Nephron (organoid): ENCODE results near the gene CEP85L.

Experiments
- H3K27ac Mint-ChIP-seq, 3 experiments: 2 replicates each; pipeline ENCODE4 v1.8.0; 2020; ENCODE audit warnings: mixed read lengths in 3 of 3, mild to moderate bottlenecking in 2 of 3, moderate library complexity in 1 of 3
- H3K27me3 Mint-ChIP-seq: 2 replicates; pipeline ENCODE4 v1.8.0; 2021; ENCODE audit warnings: low read depth, mild to moderate bottlenecking, moderate library complexity, mixed read lengths
- H3K36me3 Mint-ChIP-seq: 2 replicates; pipeline ENCODE4 v1.8.0; 2020; ENCODE audit warnings: low read depth, mixed read lengths
- H3K4me1 Mint-ChIP-seq: 2 replicates; pipeline ENCODE4 v1.8.0; 2020; ENCODE audit warnings: mixed read lengths
- H3K4me3 Mint-ChIP-seq, 3 experiments: 2 replicates each; pipeline ENCODE4 v1.8.0; 2020; ENCODE audit warnings: mild to moderate bottlenecking in 3 of 3, mixed read lengths in 3 of 3, moderate library complexity in 2 of 3
- H3K9me3 Mint-ChIP-seq: 2 replicates; pipeline ENCODE4 v1.8.0; 2020; ENCODE audit warnings: mixed read lengths
- TF ChIP-seq, protein P1 (sequence below), 3 experiments: fragments of 200-600 bp; sonication (generic); IDR thresholded peaks; one replicate each; pipeline ENCODE4 v1.5.0; 2021; ENCODE audit warnings: antibody characterized with exemption in 3 of 3; ENCODE audit not compliant: unreplicated experiment in 3 of 3

The CEP85L gene

DNA sequence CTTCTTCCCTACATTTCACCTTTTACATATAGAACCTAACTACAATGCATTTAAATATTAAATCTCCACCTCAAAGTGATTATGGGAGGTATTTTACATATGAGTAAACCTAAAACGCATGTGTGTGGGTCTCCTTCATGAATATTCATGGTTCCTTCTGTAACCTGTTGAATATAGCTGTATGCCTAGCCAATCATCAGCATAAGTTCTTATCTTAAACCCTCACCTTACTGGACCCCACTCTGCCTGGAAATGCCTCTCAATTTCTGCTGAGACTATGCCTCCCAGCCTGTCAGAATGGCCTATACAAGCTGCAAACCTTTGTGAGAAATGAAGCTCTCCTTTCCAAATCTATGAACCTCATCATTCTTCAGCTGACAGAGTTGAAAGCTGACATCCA, 21.3 kb downstream of the CEP85L start:
- Mint-ChIP-seq H3K9me3 (peaks cover 27% of the 10 kb centered on the region), H3K4me3 (no peak overlapping the region), H3K27ac (no peak overlapping the region)

DNA sequence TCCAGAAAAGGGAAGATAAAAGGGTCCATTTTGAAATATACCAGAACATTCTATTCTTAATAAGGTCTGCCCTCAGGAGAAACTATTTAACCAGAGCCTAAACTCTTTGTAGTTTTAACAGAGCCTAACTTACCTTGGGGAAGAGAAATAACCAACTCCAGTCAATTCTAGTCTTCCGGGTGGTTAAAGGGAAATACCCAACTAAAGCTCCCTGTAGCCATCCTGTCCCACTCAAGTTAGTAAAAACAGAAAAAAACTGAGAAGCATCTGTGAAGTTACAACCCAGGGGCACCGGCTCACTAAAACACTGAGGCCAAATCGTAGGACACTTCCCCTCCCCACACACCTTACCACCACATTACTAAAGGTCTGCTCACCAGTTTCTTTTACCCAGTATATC, 23.7 kb downstream of the CEP85L start:
- peaks cover 40% of the 10 kb centered on the region for H3K9me3 Mint-ChIP-seq
- peaks cover 91% of the 10 kb centered on the region for H3K36me3 Mint-ChIP-seq
- no peaks in the 10 kb centered on the region for H3K27me3 Mint-ChIP-seq
- H3K27ac Mint-ChIP-seq: no peak overlapping the region
- H3K4me1 Mint-ChIP-seq: no peaks in the 10 kb centered on the region
- TF ChIP-seq, protein P1, sequence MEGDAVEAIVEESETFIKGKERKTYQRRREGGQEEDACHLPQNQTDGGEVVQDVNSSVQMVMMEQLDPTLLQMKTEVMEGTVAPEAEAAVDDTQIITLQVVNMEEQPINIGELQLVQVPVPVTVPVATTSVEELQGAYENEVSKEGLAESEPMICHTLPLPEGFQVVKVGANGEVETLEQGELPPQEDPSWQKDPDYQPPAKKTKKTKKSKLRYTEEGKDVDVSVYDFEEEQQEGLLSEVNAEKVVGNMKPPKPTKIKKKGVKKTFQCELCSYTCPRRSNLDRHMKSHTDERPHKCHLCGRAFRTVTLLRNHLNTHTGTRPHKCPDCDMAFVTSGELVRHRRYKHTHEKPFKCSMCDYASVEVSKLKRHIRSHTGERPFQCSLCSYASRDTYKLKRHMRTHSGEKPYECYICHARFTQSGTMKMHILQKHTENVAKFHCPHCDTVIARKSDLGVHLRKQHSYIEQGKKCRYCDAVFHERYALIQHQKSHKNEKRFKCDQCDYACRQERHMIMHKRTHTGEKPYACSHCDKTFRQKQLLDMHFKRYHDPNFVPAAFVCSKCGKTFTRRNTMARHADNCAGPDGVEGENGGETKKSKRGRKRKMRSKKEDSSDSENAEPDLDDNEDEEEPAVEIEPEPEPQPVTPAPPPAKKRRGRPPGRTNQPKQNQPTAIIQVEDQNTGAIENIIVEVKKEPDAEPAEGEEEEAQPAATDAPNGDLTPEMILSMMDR (IDR thresholded peaks at IDR 0.05; ENCODE audit: unreplicated experiment in 3 of 3): no peak
- no peak overlapping the region for H3K4me3 Mint-ChIP-seq

More for the DNA sequence above, 21.3 kb downstream of the CEP85L start:
- Mint-ChIP-seq H3K36me3 (peaks cover 75% of the 10 kb centered on the region), H3K4me1 (no peaks in the 10 kb centered on the region), H3K27me3 (no peaks in the 10 kb centered on the region)
- TF ChIP-seq, protein P1 (IDR thresholded peaks at IDR 0.05; ENCODE audit: unreplicated experiment in 3 of 3): no peak

DNA sequence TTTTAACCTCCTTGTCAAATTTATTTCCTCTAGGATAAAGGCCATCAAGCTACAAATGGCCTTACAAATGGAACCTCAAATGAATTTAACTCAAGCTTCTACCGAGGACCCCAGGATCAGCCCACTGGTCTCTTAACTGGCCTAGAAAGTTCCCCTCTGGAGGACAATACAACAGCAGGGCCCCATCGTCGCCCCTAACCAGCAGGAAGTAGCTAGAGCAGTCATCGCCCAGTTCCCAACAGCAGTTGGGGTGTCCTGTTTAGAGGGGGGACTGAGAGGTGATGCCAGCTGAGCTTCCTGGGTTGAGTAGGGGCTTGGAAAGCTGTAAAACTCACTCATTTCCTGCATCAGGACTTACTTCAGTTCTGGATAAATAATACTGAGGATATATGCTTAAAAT, 25.6 kb downstream of the CEP85L start:
- Mint-ChIP-seq H3K27ac (no peak overlapping the region), H3K4me1 (no peaks in the 10 kb centered on the region), H3K36me3 (peaks cover 87% of the 10 kb centered on the region), H3K4me3 (no peak overlapping the region), H3K27me3 (no peaks in the 10 kb centered on the region), H3K9me3 (peaks cover 46% of the 10 kb centered on the region)
- TF ChIP-seq, protein P1 (IDR thresholded peaks at IDR 0.05; ENCODE audit: unreplicated experiment in 3 of 3): no peak

DNA sequence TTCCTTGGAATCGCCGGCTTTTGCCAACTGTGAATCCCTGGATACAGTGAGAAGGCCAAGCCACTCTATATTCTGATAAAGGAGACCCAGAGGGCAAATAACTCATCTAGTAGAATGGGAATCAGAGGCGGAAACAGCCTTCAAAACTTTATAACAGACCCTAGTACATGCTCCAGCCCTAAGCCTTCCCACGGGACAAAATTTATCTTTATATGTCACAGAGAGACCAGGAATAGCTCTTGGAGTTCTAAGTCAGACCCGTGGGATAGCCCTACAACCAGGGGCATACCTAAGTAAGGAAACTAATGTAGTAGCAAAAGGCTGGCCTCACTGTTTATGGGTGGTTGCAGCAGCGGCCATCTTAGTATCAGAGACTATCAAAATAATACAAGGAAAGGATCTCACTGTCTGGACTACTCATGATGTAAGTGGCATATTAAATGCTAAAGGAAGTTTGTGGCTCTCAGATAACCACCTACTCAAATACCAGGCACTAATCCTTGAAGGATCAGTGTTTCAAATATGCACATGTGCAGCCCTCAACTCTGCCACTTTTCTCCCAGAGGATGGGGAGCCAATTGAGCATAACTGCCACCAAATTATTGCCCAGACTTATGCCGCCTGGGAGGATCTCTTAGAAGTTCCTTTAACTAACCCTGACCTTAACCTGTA, 29.5 kb downstream of the CEP85L start:
- Mint-ChIP-seq H3K9me3 (peaks cover 37% of the 10 kb centered on the region), H3K4me3 (no peak overlapping the region), H3K27me3 (no peaks in the 10 kb centered on the region), H3K36me3 (peaks cover 68% of the 10 kb centered on the region), H3K4me1 (peaks cover 13% of the 10 kb centered on the region), H3K27ac (no peak overlapping the region)
- TF ChIP-seq, protein P1 (IDR thresholded peaks at IDR 0.05; ENCODE audit: unreplicated experiment in 3 of 3): no peak

DNA sequence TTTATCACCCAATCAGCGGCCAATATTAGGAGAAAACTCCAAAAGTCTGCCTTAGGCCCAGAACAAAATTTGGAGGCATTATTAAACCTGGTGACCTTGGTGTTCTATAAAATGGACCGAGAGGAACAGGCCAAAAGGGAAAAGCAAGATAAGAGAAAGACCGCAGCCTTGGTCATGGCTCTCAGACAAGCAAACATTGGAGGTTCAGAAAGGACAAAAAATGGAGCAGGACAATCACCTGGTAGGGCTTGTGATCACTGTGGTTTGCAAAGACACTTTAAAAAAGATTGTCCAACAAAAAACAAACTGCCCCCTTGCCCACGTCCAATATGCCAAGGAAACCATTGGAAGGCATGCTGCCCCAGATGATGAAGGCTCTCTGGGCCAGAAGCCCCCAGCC, 31.2 kb downstream of the CEP85L start:
- Mint-ChIP-seq H3K4me3 (no peak overlapping the region), H3K27ac (no peak overlapping the region), H3K36me3 (peaks cover 54% of the 10 kb centered on the region), H3K27me3 (no peaks in the 10 kb centered on the region), H3K9me3 (peaks cover 29% of the 10 kb centered on the region), H3K4me1 (peaks cover 13% of the 10 kb centered on the region)
- TF ChIP-seq, protein P1 (IDR thresholded peaks at IDR 0.05; ENCODE audit: unreplicated experiment in 3 of 3): no peak
